HTR-8/SVneo (cell line): ENCODE results near the gene ACAA2.

Source experiments
- DNase-seq: peaks from one replicate; pipeline ENCODE4 v3.0.0; 2011; ENCODE audit warnings: low spot score, mixed read lengths; ENCODE audit not compliant: insufficient read length
- FAIRE-seq: peaks from 2 replicates; lab custom pipeline; 2011; peaks lifted over from hg19 to GRCh38; lab: Jason Lieb, UNC

ACAA2 gene

GRCh38 chr18:49747876-49748275, 65.5 kb downstream of the ACAA2 start:
- FAIRE-seq (no peak), DNase-seq (no peak)

GRCh38 chr18:49745045-49746014, 68.0 kb downstream of the ACAA2 start:
- DNase-seq (no peak), FAIRE-seq (no peak)

GRCh38 chr18:49744376-49745008, 68.8 kb downstream of the ACAA2 start:
- FAIRE-seq (no peak), DNase-seq (no peak)

- DNase-seq (no peak), FAIRE-seq (no peak)
Observed at GRCh38 chr18:49743117-49743567, 70.2 kb downstream of the ACAA2 start.

GRCh38 chr18:49742316-49743116, 70.8 kb downstream of the ACAA2 start:
- DNase-seq (no peak), FAIRE-seq (no peak)

GRCh38 chr18:49739275-49739674, 74.1 kb downstream of the ACAA2 start:
- DNase-seq (no peak), FAIRE-seq (no peak)

GRCh38 chr18:49738721-49739120, 74.6 kb downstream of the ACAA2 start:
- DNase-seq (no peak), FAIRE-seq (no peak)

GRCh38 chr18:49734836-49735235, 78.5 kb downstream of the ACAA2 start:
- DNase-seq, result no peak
- FAIRE-seq, result no peak

GRCh38 chr18:49733896-49734585, 79.3 kb downstream of the ACAA2 start:
- FAIRE-seq (no peak), DNase-seq (no peak)

- no peak for DNase-seq
- no peak for FAIRE-seq
Observed at GRCh38 chr18:49733321-49733720, 80.0 kb downstream of the ACAA2 start.
